ENCODE measurements around the gene KCNN4.
A peak's percentile ranks its signal among the peaks of the same experiment; 100 is the strongest.

Gene KCNN4

GRCh38 chr19:43748205-43748594 lies 32.6 kb downstream of the KCNN4 start:
- no peak for ATAC-seq

GRCh38 chr19:43747557-43748204 lies 33.1 kb downstream of the KCNN4 start:
- peak in 1 of 2 donors; percentile 40 for ATAC-seq

GRCh38 chr19:43743059-43743458 lies 37.7 kb downstream of the KCNN4 start:
- ATAC-seq: no peak

GRCh38 chr19:43741075-43741825 lies 39.5 kb downstream of the KCNN4 start:
- ATAC-seq: no peak

- ATAC-seq: no peak
These were observed 41.1 kb downstream of the KCNN4 start for GRCh38 chr19:43739439-43740235.

- ATAC-seq: no peak
These were observed 42.0 kb downstream of the KCNN4 start for GRCh38 chr19:43738780-43739211.

GRCh38 chr19:43735957-43736356 lies 44.8 kb downstream of the KCNN4 start:
- no peak for ATAC-seq

- ATAC-seq: no peak
These were observed 45.8 kb downstream of the KCNN4 start for GRCh38 chr19:43735013-43735412.

GRCh38 chr19:43731846-43732245 lies 48.9 kb downstream of the KCNN4 start:
- no peak for ATAC-seq

- no peak for ATAC-seq
These were observed 49.4 kb downstream of the KCNN4 start for GRCh38 chr19:43731346-43731745.

- ATAC-seq: no peak
These were observed 50.9 kb downstream of the KCNN4 start for GRCh38 chr19:43729919-43730318.

GRCh38 chr19:43727593-43727853 lies 53.2 kb downstream of the KCNN4 start:
- no peak for ATAC-seq

GRCh38 chr19:43726736-43727592 lies 53.8 kb downstream of the KCNN4 start:
- ATAC-seq: no peak

- no peak for ATAC-seq
These were observed 55.3 kb downstream of the KCNN4 start for GRCh38 chr19:43725468-43725867.

GRCh38 chr19:43724896-43725295 lies 55.9 kb downstream of the KCNN4 start:
- no peak for ATAC-seq

GRCh38 chr19:43723588-43723987 lies 57.2 kb downstream of the KCNN4 start:
- no peak for ATAC-seq

- peak; percentile 41 to 58 for ATAC-seq
These were observed 59.2 kb downstream of the KCNN4 start for GRCh38 chr19:43721469-43722048.

- ATAC-seq: no peak
These were observed 59.8 kb downstream of the KCNN4 start for GRCh38 chr19:43720936-43721335.

- no peak for ATAC-seq
These were observed 60.9 kb downstream of the KCNN4 start for GRCh38 chr19:43719918-43720317.

- ATAC-seq: no peak
These were observed 61.4 kb downstream of the KCNN4 start for GRCh38 chr19:43719378-43719868.

- ATAC-seq: no peak
These were observed 62.0 kb downstream of the KCNN4 start for GRCh38 chr19:43718627-43719377.

Data from activated CD4-positive, CD25-positive, alpha-beta regulatory T cell treated with anti-CD3 and anti-CD28 coated beads, Interleukin-2, amount 50 U/mL, for 24 hours (primary cell).